RWPE2 (cell line): ENCODE results near the gene PITRM1.

Source experiments
- ATAC-seq: fragments of 200-7000 bp; cut with Tn5 transposase; 3 replicates; pipeline ENCODE4 v1.9.1; 2021; ENCODE audit warnings: low read depth
- DNase-seq: peaks from one replicate; pipeline ENCODE4 v3.0.0-alpha.2; 2020; ENCODE audit warnings: low spot score
- H3K27ac ChIP-seq: fragments of 450-650 bp; 2 replicates; pipeline ENCODE4 v1.5.1; 2017; ENCODE audit warnings: mild to moderate bottlenecking; ENCODE audit not compliant: poor library complexity, severe bottlenecking
- H3K27me3 ChIP-seq: fragments of 250-450 bp; sonication (Bioruptor Pico); 2 replicates; pipeline ENCODE4 v1.5.1; 2021; ENCODE audit warnings: mild to moderate bottlenecking, moderate library complexity; ENCODE audit not compliant: insufficient read depth, poor library complexity, severe bottlenecking
- H3K36me3 ChIP-seq: fragments of 250-450 bp; sonication (Bioruptor Pico); 2 replicates; pipeline ENCODE4 v1.5.1; 2020; ENCODE audit warnings: low read depth, mild to moderate bottlenecking, moderate library complexity
- H3K4me1 ChIP-seq: fragments of 250-450 bp; sonication (Bioruptor Pico); 2 replicates; pipeline ENCODE4 v1.5.1; 2021; ENCODE audit warnings: mild to moderate bottlenecking, moderate library complexity; ENCODE audit not compliant: insufficient read depth, poor library complexity, severe bottlenecking
- H3K4me3 ChIP-seq: fragments of 250-450 bp; sonication (Bioruptor Pico); 2 replicates; pipeline ENCODE4 v1.5.1; 2021; ENCODE audit warnings: mild to moderate bottlenecking, moderate library complexity; ENCODE audit not compliant: severe bottlenecking
- H3K9me3 ChIP-seq: fragments of 250-450 bp; sonication (Bioruptor Pico); 2 replicates; pipeline ENCODE4 v1.5.1; 2021; ENCODE audit warnings: mild to moderate bottlenecking, moderate library complexity; ENCODE audit not compliant: severe bottlenecking
- CTCF ChIP-seq: fragments of 450-650 bp; IDR thresholded peaks from one replicate; pipeline ENCODE4 v1.5.1; 2017; ENCODE audit warnings: mild to moderate bottlenecking, moderate library complexity; ENCODE audit not compliant: poor library complexity, severe bottlenecking

Gene PITRM1

GRCh38 chr10:3197348-3198003, 24.9 kb upstream of the PITRM1 start:
- Histone ChIP-seq H3K4me1 (peaks cover 4% of the 10 kb centered on the region), H3K27ac (peak overlapping the region; percentile 42), H3K36me3 (no peaks in the 10 kb centered on the region), H3K27me3 (no peaks in the 10 kb centered on the region), H3K4me3 (peak overlapping the region; percentile 1), H3K9me3 (no peaks in the 10 kb centered on the region)
- ATAC-seq (peak; percentile 94), DNase-seq (no peak)
- TF ChIP-seq CTCF = peak; percentile 97

GRCh38 chr10:3196958-3197347, 24.4 kb upstream of the PITRM1 start:
- no peak for ATAC-seq
- TF ChIP-seq CTCF = no peak
- H3K27ac ChIP-seq = peak overlapping the region; percentile 42
- peaks cover 4% of the 10 kb centered on the region for H3K4me1 ChIP-seq
- no peak for DNase-seq
- no peaks in the 10 kb centered on the region for H3K36me3 ChIP-seq
- no peak overlapping the region for H3K4me3 ChIP-seq
- H3K27me3 ChIP-seq = no peaks in the 10 kb centered on the region
- no peaks in the 10 kb centered on the region for H3K9me3 ChIP-seq

GRCh38 chr10:3196482-3196881, 23.9 kb upstream of the PITRM1 start:
- Histone ChIP-seq H3K36me3 (no peaks in the 10 kb centered on the region), H3K4me3 (no peak overlapping the region), H3K4me1 (peaks cover 4% of the 10 kb centered on the region), H3K27me3 (no peaks in the 10 kb centered on the region), H3K27ac (no peak overlapping the region), H3K9me3 (no peaks in the 10 kb centered on the region)
- DNase-seq = no peak
- TF ChIP-seq CTCF = no peak
- ATAC-seq = no peak

GRCh38 chr10:3195726-3196125, 23.1 kb upstream of the PITRM1 start:
- H3K4me3 ChIP-seq = no peak overlapping the region
- H3K27ac ChIP-seq = no peak overlapping the region
- H3K9me3 ChIP-seq = no peaks in the 10 kb centered on the region
- no peaks in the 10 kb centered on the region for H3K27me3 ChIP-seq
- peaks cover 4% of the 10 kb centered on the region for H3K4me1 ChIP-seq
- H3K36me3 ChIP-seq = no peaks in the 10 kb centered on the region
- no peak for TF ChIP-seq CTCF
- ATAC-seq = no peak
- DNase-seq = no peak

GRCh38 chr10:3195286-3195685, 22.7 kb upstream of the PITRM1 start:
- H3K9me3 ChIP-seq = no peaks in the 10 kb centered on the region
- no peak for TF ChIP-seq CTCF
- no peak for DNase-seq
- H3K4me3 ChIP-seq = no peak overlapping the region
- H3K4me1 ChIP-seq = peaks cover 4% of the 10 kb centered on the region
- H3K27me3 ChIP-seq = no peaks in the 10 kb centered on the region
- no peaks in the 10 kb centered on the region for H3K36me3 ChIP-seq
- ATAC-seq = no peak
- no peak overlapping the region for H3K27ac ChIP-seq
